GM12878 (cell line): ENCODE measurements around the gene NAV1. TPM values are rescaled to one million over a fixed set of nuclear protein-coding genes. Genes with fewer than 3 reads are reported as not detected.

Experiments
- ATAC-seq: fragments of 200-7000 bp; cut with Tn5 transposase; 3 replicates; pipeline ENCODE4 v1.9.1; 2020; ENCODE audit warnings: mild to moderate bottlenecking, moderate library complexity
- BruUV-seq: library from RNA; stranded (reverse); fragments of 400-500 nt; replicated peaks from 2 replicates; lab custom pipeline; 2021; lab: Mats Ljungman, UMichigan
- CTCF ChIA-PET: fragments of 300-600 bp; sonication (Branson Sonifier 250); formaldehyde crosslinking; extraction: SDS; loops from one replicate; lab custom pipeline; 2021; ENCODE audit warnings: inconsistent platforms; lab: Yijun Ruan, JAX
- POLR2A ChIA-PET: fragments of 350-600 bp; formaldehyde crosslinking; extraction: SDS; loops from one replicate; lab custom pipeline; 2021; ENCODE audit warnings: inconsistent platforms; lab: Charles Lee
- RAD21 ChIA-PET: fragments of 300-600 bp; sonication (Branson Sonifier 250); formaldehyde crosslinking; loops from one replicate; lab custom pipeline; 2023; ENCODE audit warnings: antibody characterized with exemption; ENCODE audit not compliant: unreplicated experiment; lab: Charles Lee
- SMC1A ChIA-PET: fragments of 300-600 bp; sonication (Branson Sonifier 250); formaldehyde crosslinking; loops from one replicate; lab custom pipeline; 2023; ENCODE audit not compliant: unreplicated experiment, uncharacterized antibody; lab: Charles Lee
- DNase-seq: peaks from one replicate; pipeline ENCODE4 v3.0.0-alpha.2; 2011; ENCODE audit warnings: low read depth, low spot score
- FAIRE-seq: peaks from 3 replicates; lab custom pipeline; 2011; peaks lifted over from hg19 to GRCh38; lab: Jason Lieb, UNC
- H2AFZ ChIP-seq: 2 replicates; pipeline ENCODE4 v1.6.0; 2011; ENCODE audit warnings: low read depth, low read length, control low read depth; ENCODE audit not compliant: control insufficient read depth
- H3K27ac ChIP-seq: 2 replicates; pipeline ENCODE4 v1.5.1; 2011; ENCODE audit warnings: control low read depth; ENCODE audit not compliant: control insufficient read depth, insufficient read depth
- H3K27me3 ChIP-seq, 2 experiments: replicated peaks in 1 of 2; 2 replicates each; pipeline versions ENCODE4 v1.6.0 to v1.6.1; 2011; ENCODE audit warnings: low read length in 1 of 2; ENCODE audit not compliant: control insufficient read depth in 2 of 2, insufficient read depth in 2 of 2
- H3K36me3 ChIP-seq, 2 experiments: 2 replicates each; pipeline ENCODE4 v1.5.1; 2011; ENCODE audit warnings: low read length in 1 of 2; ENCODE audit not compliant: control insufficient read depth in 2 of 2, insufficient read depth in 2 of 2
- H3K4me1 ChIP-seq: 2 replicates; pipeline ENCODE4 v1.6.1; 2011; ENCODE audit warnings: mild to moderate bottlenecking, low read length, moderate library complexity, mixed read lengths; ENCODE audit not compliant: control insufficient read depth, insufficient read depth
- H3K4me2 ChIP-seq: 2 replicates; pipeline ENCODE4 v1.6.0; 2011; ENCODE audit warnings: control low read depth; ENCODE audit not compliant: control insufficient read depth, insufficient read depth
- H3K4me3 ChIP-seq: fragments of 200-600 bp; sonication (generic); 2 replicates; pipeline ENCODE4 v1.5.1; 2016
- H3K79me2 ChIP-seq: 2 replicates; pipeline ENCODE4 v1.6.0; 2011; ENCODE audit warnings: low read length; ENCODE audit not compliant: control insufficient read depth, insufficient read depth
- H3K9ac ChIP-seq: 2 replicates; pipeline ENCODE4 v1.8.0; 2011; ENCODE audit warnings: low read length, control low read depth, mixed read lengths; ENCODE audit not compliant: control insufficient read depth, insufficient read depth
- H3K9me3 ChIP-seq: replicated peaks from 3 replicates; pipeline ENCODE4 v1.5.1; 2011; ENCODE audit warnings: mild to moderate bottlenecking, low read length; ENCODE audit not compliant: control insufficient read depth, insufficient read depth
- H4K20me1 ChIP-seq: 2 replicates; pipeline ENCODE4 v1.6.0; 2011; ENCODE audit not compliant: control insufficient read depth, insufficient read depth
- CBX5 ChIP-seq: sonication (generic); IDR thresholded peaks from 2 replicates; pipeline ENCODE4 v1.6.1; 2016; ENCODE audit warnings: low read depth, moderate library complexity, mild to moderate bottlenecking, inconsistent platforms
- SMAD1 ChIP-seq: fragments of 450-650 bp; IDR thresholded peaks from 2 replicates; pipeline ENCODE4 v1.6.1; 2018; ENCODE audit warnings: mild to moderate bottlenecking, low read depth; ENCODE audit not compliant: partially characterized antibody
- SREBF2 ChIP-seq: IDR thresholded peaks from 2 replicates; pipeline ENCODE4 v1.6.1; 2012; ENCODE audit warnings: mild to moderate bottlenecking, low read length
- USF1 ChIP-seq: IDR thresholded peaks from 2 replicates; pipeline ENCODE4 v1.6.1; 2011; ENCODE audit warnings: borderline replicate concordance, low read depth, mild to moderate bottlenecking, moderate library complexity, mixed read lengths, low read length; ENCODE audit not compliant: insufficient read depth; ENCODE audit errors: extremely low read length
- WGBS: methylation state at CpG from one replicate; pipeline ENCODE4 v1.1.6; 2016; ENCODE audit warnings: low lambda C conversion rate; ENCODE audit not compliant: insufficient replicate concordance, insufficient coverage; ENCODE audit errors: missing lambda C conversion rate; 5-methylcytosine and 5-hydroxymethylcytosine counted together
- in situ Hi-C: fragments of 300-500 bp; cut with MboI; formaldehyde crosslinking; loops from 9 replicates; pipeline ENCODE4 v1.14.3; 2018; ENCODE audit warnings: mixed read lengths
- intact Hi-C: fragments of 100-400 bp; cut with micrococcal nuclease; formaldehyde crosslinking; loops from one replicate; pipeline ENCODE4 v1.14.2; 2022; ENCODE audit not compliant: unreplicated experiment
- polyA plus RNA-seq, 11 experiments: library from polyadenylated mRNA; depleted of rRNA in 4 of 11; unstranded in 6 of 11; stranded (reverse) in 5 of 11; fragments of >200 nt; fragmentation: Nextera tagmentation in 4 of 11; fragmentation: Illumina TruSeq in 1 of 11; extraction: Ambion mirVana in 4 of 11; extraction: Trizol in 1 of 11; gene quantifications; 1 replicate in 1 of 11; 2 replicates in 10 of 11; pipeline versions ENCODE4 v1.2.1 to v1.2.3, GENCODE V29; 2011 to 2016; ENCODE audit warnings: inconsistent platforms in 2 of 11, missing spikeins in 2 of 11, low read depth in 1 of 11
- total RNA-seq, 4 experiments: library from RNA; depleted of rRNA in 3 of 4; stranded (reverse); fragments of >200 nt in 3 of 4; fragmentation: Illumina TruSeq in 1 of 4; extraction: Trizol in 1 of 4; gene quantifications; 2 replicates each; pipeline versions ENCODE4 v1.2.1 to v1.2.3, GENCODE V29; 2013 to 2021
- TF ChIP-seq, protein P1 (sequence below): fragments of 450-650 bp; conservative IDR thresholded peaks from 2 replicates; pipeline ENCODE4 v1.6.1; 2017; ENCODE audit warnings: mild to moderate bottlenecking, moderate library complexity

Gene NAV1
- total and polyA plus RNA-seq, 10 of the 15 experiments (the other 5 are each of a cell fraction or from before 2014, with no cell fraction given): 0.04 to 1.3 (median 0.36) TPM

DNA sequence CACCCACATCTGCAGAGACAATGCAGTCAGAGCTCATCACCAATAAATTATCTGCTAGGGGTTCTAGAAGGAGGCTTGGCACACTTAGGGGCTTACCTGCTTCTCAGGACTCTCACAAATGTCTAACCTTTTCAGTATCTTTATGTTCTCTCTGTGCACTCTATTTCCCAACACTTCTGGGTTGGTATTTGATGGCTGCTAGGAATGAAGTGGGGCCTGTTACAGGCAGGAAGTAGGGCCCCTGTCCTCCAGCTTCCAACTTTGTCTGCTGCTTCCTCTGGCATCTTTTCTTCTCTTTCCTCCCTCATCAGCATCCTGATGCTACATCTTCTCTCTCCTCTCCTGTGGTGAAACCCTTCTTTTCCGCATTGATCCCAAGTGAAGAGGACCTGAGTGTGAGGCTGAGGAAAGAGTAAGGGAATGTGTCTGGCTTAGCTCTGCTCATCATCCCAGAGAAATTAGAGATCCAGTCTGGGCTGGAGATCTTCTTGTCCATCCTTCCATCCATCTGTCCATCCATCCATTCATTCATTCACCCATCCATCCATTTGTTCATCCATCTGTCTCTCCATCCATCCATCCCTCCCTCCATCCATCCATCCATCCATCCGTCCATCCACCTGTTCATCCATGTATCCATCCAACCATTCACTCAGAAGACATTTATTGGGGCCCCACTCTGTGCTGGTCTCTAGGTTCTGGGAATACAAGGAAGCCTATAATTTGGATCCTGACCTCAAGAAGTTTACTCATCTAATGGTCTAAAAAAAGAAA is 29.1 kb upstream of the NAV1 start:
- Histone ChIP-seq H3K79me2 (peaks cover 25% of the 10 kb centered on the region), H3K27me3 (no peaks in the 10 kb centered on the region), H3K36me3 (no peaks in the 10 kb centered on the region), H3K4me3 (no peak overlapping the region), H3K9me3 (no peaks in the 10 kb centered on the region), H3K4me2 (no peak overlapping the region), H3K27ac (no peak overlapping the region), H2AFZ (no peak overlapping the region), H3K4me1 (peaks cover 49% of the 10 kb centered on the region), H3K9ac (no peak overlapping the region), H4K20me1 (no peaks in the 10 kb centered on the region)
- TF ChIP-seq, protein P1, sequence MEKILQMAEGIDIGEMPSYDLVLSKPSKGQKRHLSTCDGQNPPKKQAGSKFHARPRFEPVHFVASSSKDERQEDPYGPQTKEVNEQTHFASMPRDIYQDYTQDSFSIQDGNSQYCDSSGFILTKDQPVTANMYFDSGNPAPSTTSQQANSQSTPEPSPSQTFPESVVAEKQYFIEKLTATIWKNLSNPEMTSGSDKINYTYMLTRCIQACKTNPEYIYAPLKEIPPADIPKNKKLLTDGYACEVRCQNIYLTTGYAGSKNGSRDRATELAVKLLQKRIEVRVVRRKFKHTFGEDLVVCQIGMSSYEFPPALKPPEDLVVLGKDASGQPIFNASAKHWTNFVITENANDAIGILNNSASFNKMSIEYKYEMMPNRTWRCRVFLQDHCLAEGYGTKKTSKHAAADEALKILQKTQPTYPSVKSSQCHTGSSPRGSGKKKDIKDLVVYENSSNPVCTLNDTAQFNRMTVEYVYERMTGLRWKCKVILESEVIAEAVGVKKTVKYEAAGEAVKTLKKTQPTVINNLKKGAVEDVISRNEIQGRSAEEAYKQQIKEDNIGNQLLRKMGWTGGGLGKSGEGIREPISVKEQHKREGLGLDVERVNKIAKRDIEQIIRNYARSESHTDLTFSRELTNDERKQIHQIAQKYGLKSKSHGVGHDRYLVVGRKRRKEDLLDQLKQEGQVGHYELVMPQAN: no peak
- TF ChIP-seq USF1 (no peak), SMAD1 (no peak), SREBF2 (no peak), CBX5 (no peak)
- intact Hi-C loops: loop anchor here (10.0 kb wide), 1 partner anchor 255 kb away; no protein-coding TSS in a partner anchor
- RAD21 ChIA-PET: interaction anchor here (0.6 to 15.3 kb wide), 4 partner anchors 10 to 82 kb away, joined by 3 to 505 read pairs (median 75); no protein-coding TSS in a partner anchor
- ATAC-seq: no peak
- BruUV-seq: no TSS peak
- in situ Hi-C loops: loop anchor here (5.0 kb wide), 1 partner anchor 62 kb away; no protein-coding TSS in a partner anchor
- FAIRE-seq: no peak
- WGBS: 100% methylated on average over 2 of the region's 2 CpGs
- no peak for DNase-seq
- CTCF ChIA-PET: interaction anchor here (0.9 to 11.2 kb wide), 8 partner anchors 11 to 256 kb away, joined by 3 to 814 read pairs (median 28); no protein-coding TSS in a partner anchor
- POLR2A ChIA-PET: interaction anchor here (0.6 to 5.0 kb wide), 4 partner anchors 28 to 72 kb away, joined by 3 to 68 read pairs (median 18); no protein-coding TSS in a partner anchor
- SMC1A ChIA-PET: interaction anchor here (1.1 to 18.7 kb wide), 6 partner anchors 9 to 117 kb away, joined by 3 to 514 read pairs (median 30); no protein-coding TSS in a partner anchor
